T-cell (primary cell): ENCODE data around the gene CASP10. TPM values are rescaled to one million over a fixed set of nuclear protein-coding genes. Genes with fewer than 3 reads are reported as not detected.
"Not testable (repeated sequence)": the region's sequence is repeated elsewhere in the genome, so short reads cannot be mapped to it uniquely, and the experiment has no call there.

Source experiments
- ATAC-seq, 4 experiments: fragments of 200-7000 bp in 3 of 4; fragments of 150-1000 bp in 1 of 4; cut with Tn5 transposase; replicated peaks in 1 of 4; 1 replicate in 3 of 4; 2 replicates in 1 of 4; pipeline ENCODE4 v1.10.0; 2021; ENCODE audit warnings: moderate library complexity in 3 of 4, mild to moderate bottlenecking in 2 of 4, moderate number of reproducible peaks in 1 of 4
- CTCF ChIA-PET, 2 donors: fragments of 300-600 bp; sonication (Branson Sonifier 250); formaldehyde crosslinking; loops; one replicate each; lab custom pipeline; 2022; ENCODE audit warnings: antibody characterized with exemption in 2 of 2; lab: Charles Lee
- POLR2A ChIA-PET, 2 donors: fragments of 300-600 bp; sonication (Branson Sonifier 250); formaldehyde crosslinking; loops; one replicate each; lab custom pipeline; 2022; ENCODE audit warnings: antibody characterized with exemption in 2 of 2; lab: Charles Lee
- DNase-seq, 35 experiments: peaks; one replicate each; pipeline versions ENCODE4 v3.0.0 to v3.0.0-alpha.2; 2013 to 2023
- H3K27ac ChIP-seq: one replicate; pipeline ENCODE4 v1.5.1; 2013; ENCODE audit warnings: low read length
- H3K27me3 ChIP-seq, 2 experiments: replicated peaks in 1 of 2; 1 replicate in 1 of 2; 2 replicates in 1 of 2; pipeline versions ENCODE4 v1.6.1 to v1.7.0; 2013; ENCODE audit warnings: low read length in 1 of 2, mixed read lengths in 1 of 2; ENCODE audit not compliant: control insufficient read depth in 2 of 2, insufficient read depth in 2 of 2; ENCODE audit errors: extremely low read depth in 1 of 2
- H3K36me3 ChIP-seq, 2 donors: 1 replicate in 1 of 2; 2 replicates in 1 of 2; pipeline versions ENCODE4 v1.6.1 to v1.7.0; 2013; ENCODE audit warnings: low read length in 1 of 2; ENCODE audit not compliant: control insufficient read depth in 2 of 2, insufficient read depth in 1 of 2; ENCODE audit errors: extremely low read depth in 1 of 2
- H3K4me1 ChIP-seq, 2 experiments: 1 replicate in 1 of 2; 2 replicates in 1 of 2; pipeline versions ENCODE4 v1.6.1 to v1.7.0; 2013; ENCODE audit warnings: low read length in 2 of 2, mixed read lengths in 1 of 2; ENCODE audit not compliant: insufficient read depth in 2 of 2, control insufficient read depth in 1 of 2; ENCODE audit errors: extremely low read depth in 1 of 2
- H3K4me3 ChIP-seq, 2 donors: 1 replicate in 1 of 2; 2 replicates in 1 of 2; pipeline versions ENCODE4 v1.5.1 to v1.7.0; 2013; ENCODE audit warnings: mild to moderate bottlenecking in 2 of 2, low read length in 1 of 2, moderate library complexity in 1 of 2; ENCODE audit not compliant: control insufficient read depth in 1 of 2; ENCODE audit errors: extremely low read depth in 1 of 2
- H3K9me3 ChIP-seq: 2 replicates; pipeline ENCODE4 v1.7.0; 2013
- H3K27ac Mint-ChIP-seq, 2 donors: one replicate each; pipeline ENCODE4 v1.8.0; 2020 to 2021; ENCODE audit warnings: mild to moderate bottlenecking in 2 of 2, mixed read lengths in 2 of 2
- H3K27me3 Mint-ChIP-seq, 2 donors: one replicate each; pipeline ENCODE4 v1.8.0; 2021 to 2022; ENCODE audit warnings: mixed read lengths in 2 of 2
- H3K36me3 Mint-ChIP-seq: one replicate; pipeline ENCODE4 v1.8.0; 2021; ENCODE audit warnings: mixed read lengths
- H3K4me1 Mint-ChIP-seq, 3 donors: one replicate each; pipeline ENCODE4 v1.8.0; 2020 to 2022; ENCODE audit warnings: mixed read lengths in 3 of 3, mild to moderate bottlenecking in 1 of 3
- H3K4me3 Mint-ChIP-seq, 3 donors: one replicate each; pipeline ENCODE4 v1.8.0; 2020 to 2022; ENCODE audit warnings: mild to moderate bottlenecking in 3 of 3, mixed read lengths in 3 of 3, moderate library complexity in 3 of 3
- H3K9me3 Mint-ChIP-seq, 3 donors: one replicate each; pipeline ENCODE4 v1.8.0; 2020 to 2022; ENCODE audit warnings: mixed read lengths in 3 of 3
- WGBS: methylation state at CpG from one replicate; pipeline ENCODE4 v1.1.5; 2013; ENCODE audit warnings: missing lambda C conversion rate; ENCODE audit not compliant: insufficient coverage; 5-methylcytosine and 5-hydroxymethylcytosine counted together
- total RNA-seq, 35 experiments: library from RNA in 6 of 35; stranded (reverse) in 6 of 35; fragments of 120-200 nt in 1 of 35; gene quantifications; one replicate each; pipeline versions ENCODE4 v1.2.1 to v1.2.4 and lab custom pipeline; 2013 to 2026

The CASP10 gene
- total RNA-seq, 5 donors from 2014 or later (not counting 1 experiment from before 2014, with no cell fraction given), result 23.3 to 46.4 (median 29.2) TPM

- Histone ChIP-seq H3K36me3 (peaks cover 7 to 80% of the 10 kb centered on the region in 2 donors), H3K4me1 (peaks cover 0 to 14% of the 10 kb centered on the region in 2 experiments)
- H3K4me3 Mint-ChIP-seq, CTCF ChIA-PET, H3K4me3 ChIP-seq, H3K27ac ChIP-seq, H3K27me3 ChIP-seq, H3K9me3 Mint-ChIP-seq, H3K9me3 ChIP-seq, ATAC-seq, H3K27me3 Mint-ChIP-seq, DNase-seq: not testable (repeated sequence)
- POLR2A ChIA-PET, result interaction anchor here in 1 of 2 donors (0.6 kb wide), 1 partner anchor 201 kb away, joined by 4 read pairs; no protein-coding TSS in a partner anchor
- peak overlapping the region; percentile 80 to 82 for H3K27ac Mint-ChIP-seq
- 100% methylated on average over 4 of the region's 8 CpGs for WGBS
- H3K36me3 Mint-ChIP-seq, result peaks cover 52% of the 10 kb centered on the region
- H3K4me1 Mint-ChIP-seq, result peaks cover 15 to 44% (median 37%) of the 10 kb centered on the region in 3 donors
Observed at GRCh38 chr2:201149821-201150165, 33.1 kb upstream of the CASP10 start.

- WGBS, result 100% methylated on average over 1 of the region's 3 CpGs
- H3K4me3 Mint-ChIP-seq, result no peak overlapping the region
- H3K4me3 ChIP-seq, result no peak overlapping the region
- peaks cover 15 to 44% (median 38%) of the 10 kb centered on the region in 3 donors for H3K4me1 Mint-ChIP-seq
- H3K27me3 ChIP-seq, result no peaks in the 10 kb centered on the region
- H3K27ac ChIP-seq, result peak overlapping the region; percentile 59
- peaks cover 8 to 78% of the 10 kb centered on the region in 2 donors for H3K36me3 ChIP-seq
- ChIA-PET POLR2A (interaction anchor here (0.5 to 1.0 kb wide), 2 partner anchors 11 to 74 kb away, joined by 3 to 7 read pairs; no protein-coding TSS in a partner anchor), CTCF (no interaction called here)
- no peaks in the 10 kb centered on the region for H3K9me3 Mint-ChIP-seq
- ATAC-seq (no peak), DNase-seq (no peak)
- H3K27me3 Mint-ChIP-seq, result no peaks in the 10 kb centered on the region
- peaks cover 54% of the 10 kb centered on the region for H3K36me3 Mint-ChIP-seq
- H3K27ac Mint-ChIP-seq, result peak overlapping the region; percentile 87 to 90
- H3K9me3 ChIP-seq, result no peaks in the 10 kb centered on the region
- H3K4me1 ChIP-seq, result peaks cover 0 to 14% of the 10 kb centered on the region in 2 experiments
Observed at GRCh38 chr2:201150454-201151020, 32.4 kb upstream of the CASP10 start.

GRCh38 chr2:201151127-201151981 lies 31.6 kb upstream of the CASP10 start:
- Histone ChIP-seq H3K36me3 (peaks cover 9 to 79% of the 10 kb centered on the region in 2 donors), H3K4me3 (no peak overlapping the region), H3K27ac (peak overlapping the region; percentile 59), H3K9me3 (no peaks in the 10 kb centered on the region), H3K4me1 (peaks cover 0 to 14% of the 10 kb centered on the region in 2 experiments), H3K27me3 (no peaks in the 10 kb centered on the region)
- Mint-ChIP-seq H3K36me3 (peaks cover 56% of the 10 kb centered on the region), H3K27ac (peak overlapping the region; percentile 87 to 90), H3K9me3 (no peaks in the 10 kb centered on the region), H3K4me1 (peaks cover 15 to 44% (median 38%) of the 10 kb centered on the region in 3 donors), H3K27me3 (no peaks in the 10 kb centered on the region), H3K4me3 (no peak overlapping the region)
- ChIA-PET POLR2A (interaction anchor here (0.5 to 1.0 kb wide), 2 partner anchors 10 to 75 kb away, joined by 3 to 7 read pairs; no protein-coding TSS in a partner anchor), CTCF (no interaction called here)
- no peak for DNase-seq
- 60% methylated on average over 2 of the region's 8 CpGs for WGBS
- no peak for ATAC-seq

DNA sequence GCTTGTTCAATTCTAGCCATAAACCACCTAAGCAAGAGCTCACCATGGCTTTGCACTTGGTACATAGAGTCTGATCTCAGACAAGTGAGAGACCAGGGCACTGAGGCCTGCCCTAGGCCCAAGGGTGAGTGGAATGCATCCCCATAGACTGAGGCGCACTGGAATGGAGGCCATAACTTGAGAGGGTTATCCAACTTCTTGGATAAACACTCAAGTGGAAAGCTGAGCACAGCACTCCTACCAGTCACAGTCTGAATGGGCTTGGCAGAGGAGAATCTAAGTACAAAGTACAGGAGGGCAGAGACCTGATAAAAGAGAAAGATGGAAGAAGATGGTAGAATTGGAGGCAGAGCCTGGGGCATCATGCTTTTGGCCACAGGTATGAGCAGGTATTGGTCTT lies 30.4 kb upstream of the CASP10 start:
- DNase-seq (no peak), ATAC-seq (no peak)
- peak overlapping the region; percentile 69 to 82 for H3K27ac Mint-ChIP-seq
- WGBS, result no CpG with 5 or more reads among the region's 1 CpG
- peaks cover 50% of the 10 kb centered on the region for H3K36me3 Mint-ChIP-seq
- no peak overlapping the region for H3K4me3 Mint-ChIP-seq
- H3K27ac ChIP-seq, result peak overlapping the region; percentile 29
- H3K4me3 ChIP-seq, result no peak overlapping the region
- peaks cover 0 to 19% of the 10 kb centered on the region in 2 experiments for H3K4me1 ChIP-seq
- peaks cover 15 to 44% (median 38%) of the 10 kb centered on the region in 3 donors for H3K4me1 Mint-ChIP-seq
- H3K36me3 ChIP-seq, result peaks cover 9 to 80% of the 10 kb centered on the region in 2 donors
- H3K9me3 Mint-ChIP-seq, result no peaks in the 10 kb centered on the region
- H3K27me3 Mint-ChIP-seq, result no peaks in the 10 kb centered on the region
- H3K27me3 ChIP-seq, result no peaks in the 10 kb centered on the region
- ChIA-PET POLR2A (no interaction called here), CTCF (interaction anchor here (0.6 to 1.1 kb wide), 3 partner anchors 19 to 83 kb away, joined by 3 to 4 read pairs (median 3); no protein-coding TSS in a partner anchor)
- H3K9me3 ChIP-seq, result no peaks in the 10 kb centered on the region

DNA sequence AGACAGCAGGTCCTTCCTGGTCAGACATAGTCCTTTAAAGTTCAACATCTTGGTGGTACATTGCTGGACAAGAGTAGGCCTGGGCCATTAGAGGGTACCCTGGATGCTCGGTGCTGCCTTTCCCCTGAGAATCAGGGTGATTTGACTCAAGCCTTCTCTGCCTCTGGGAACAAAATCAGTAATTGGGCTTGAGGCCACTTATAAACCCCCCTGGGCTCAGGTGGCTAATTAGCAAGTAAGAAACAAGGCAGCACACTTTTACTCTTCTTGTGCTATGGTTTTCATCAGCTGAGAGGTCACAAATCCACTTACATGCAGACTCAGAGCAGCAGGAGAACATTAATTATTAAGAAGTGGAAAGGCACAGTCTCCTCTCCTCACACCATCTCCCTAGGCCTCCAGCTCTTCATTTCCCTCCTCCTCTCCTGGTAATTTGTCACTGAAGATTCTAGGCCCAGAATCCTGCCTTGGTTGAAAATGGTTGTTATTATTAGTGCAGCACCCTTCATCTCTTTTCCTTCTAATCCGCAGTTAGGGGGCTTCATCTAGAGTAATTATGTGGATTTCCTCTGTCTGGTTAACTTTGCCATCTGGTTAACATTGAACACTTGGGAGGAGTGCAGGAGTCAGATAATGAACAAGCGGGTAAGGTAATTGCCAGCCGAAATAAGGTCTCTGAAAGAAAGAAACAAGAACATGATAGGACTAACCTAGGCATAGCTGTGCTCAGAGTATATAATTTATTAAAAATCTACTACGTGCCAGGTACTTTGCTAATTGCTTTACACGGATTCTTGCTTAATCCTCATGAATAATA lies 29.7 kb upstream of the CASP10 start:
- CTCF ChIA-PET, result interaction anchor here (0.6 to 1.1 kb wide), 3 partner anchors 18 to 84 kb away, joined by 3 to 4 read pairs (median 3); no protein-coding TSS in a partner anchor
- no peaks in the 10 kb centered on the region for H3K9me3 Mint-ChIP-seq
- H3K27ac Mint-ChIP-seq, result peak overlapping the region; percentile 19 to 69
- Histone ChIP-seq H3K9me3 (no peaks in the 10 kb centered on the region), H3K27ac (no peak overlapping the region), H3K36me3 (peaks cover 9 to 86% of the 10 kb centered on the region in 2 donors), H3K27me3 (no peaks in the 10 kb centered on the region), H3K4me3 (no peak overlapping the region), H3K4me1 (peaks cover 0 to 26% of the 10 kb centered on the region in 2 experiments)
- no peak for DNase-seq
- no peak overlapping the region for H3K4me3 Mint-ChIP-seq
- WGBS, result 94% methylated on average over 3 of the region's 6 CpGs
- no peaks in the 10 kb centered on the region for H3K27me3 Mint-ChIP-seq
- peaks cover 21 to 51% (median 45%) of the 10 kb centered on the region in 3 donors for H3K4me1 Mint-ChIP-seq
- POLR2A ChIA-PET, result no interaction called here
- H3K36me3 Mint-ChIP-seq, result peaks cover 50% of the 10 kb centered on the region
- ATAC-seq, result no peak
